PC-3 (cell line): ENCODE data around the gene TCHP. TPM values are rescaled to one million over a fixed set of nuclear protein-coding genes. Genes with fewer than 3 reads are reported as not detected.

ENCODE experiments used
- ATAC-seq: fragments of 200-7000 bp; cut with Tn5 transposase; 2 replicates; pipeline ENCODE4 v1.9.1; 2020; ENCODE audit warnings: mild to moderate bottlenecking, moderate library complexity
- BruUV-seq: library from RNA; stranded (reverse); fragments of 400-500 nt; replicated peaks from 2 replicates; lab custom pipeline; 2021; lab: Mats Ljungman, UMichigan
- CTCF ChIA-PET: fragments of 300-600 bp; sonication (Branson Sonifier 250); formaldehyde crosslinking; loops from one replicate; lab custom pipeline; 2022; ENCODE audit warnings: antibody characterized with exemption; lab: Charles Lee
- POLR2A ChIA-PET: fragments of 300-600 bp; sonication (Branson Sonifier 250); formaldehyde crosslinking; loops from one replicate; lab custom pipeline; 2022; ENCODE audit warnings: antibody characterized with exemption; ENCODE audit not compliant: unreplicated experiment; lab: Charles Lee
- DNase-seq: peaks from one replicate; pipeline ENCODE4 v3.0.0-alpha.2; 2015
- H2AFZ ChIP-seq: fragments of 300-600 bp; sonication (generic); 2 replicates; pipeline ENCODE4 v1.6.0; 2016; ENCODE audit warnings: antibody characterized with exemption, low read length
- H3F3A ChIP-seq: fragments of 300-600 bp; sonication (generic); one replicate; pipeline ENCODE4 v1.6.0; 2017; ENCODE audit warnings: antibody characterized with exemption, low read length, control low read depth, mild to moderate bottlenecking; ENCODE audit not compliant: unreplicated experiment
- H3K27ac ChIP-seq: fragments of 300-600 bp; sonication (generic); 2 replicates; pipeline ENCODE4 v1.5.1; 2016; ENCODE audit warnings: mild to moderate bottlenecking, low read length
- H3K27me3 ChIP-seq: fragments of 300-600 bp; sonication (generic); 2 replicates; pipeline ENCODE4 v1.6.1; 2016; ENCODE audit warnings: low read length, mixed read lengths
- H3K36me3 ChIP-seq: fragments of 300-600 bp; sonication (generic); 2 replicates; pipeline ENCODE4 v1.6.1; 2016; ENCODE audit warnings: low read depth, mixed run types, low read length, mixed read lengths
- H3K4me1 ChIP-seq: fragments of 300-600 bp; sonication (generic); 2 replicates; pipeline ENCODE4 v1.5.1; 2016; ENCODE audit warnings: low read length; ENCODE audit not compliant: insufficient read depth
- H3K4me2 ChIP-seq: fragments of 300-600 bp; sonication (generic); 2 replicates; pipeline ENCODE4 v1.6.0; 2016; ENCODE audit warnings: low read length
- H3K4me3 ChIP-seq: fragments of 300-600 bp; sonication (generic); 2 replicates; pipeline ENCODE4 v1.5.1; 2016; ENCODE audit warnings: mild to moderate bottlenecking, low read length, mixed read lengths
- H3K79me2 ChIP-seq: fragments of 300-600 bp; sonication (generic); 2 replicates; pipeline ENCODE4 v1.6.1; 2017; ENCODE audit warnings: low read length, mixed read lengths
- H3K9ac ChIP-seq: fragments of 300-600 bp; sonication (generic); 2 replicates; pipeline ENCODE4 v1.6.0; 2016; ENCODE audit warnings: mild to moderate bottlenecking, low read length
- H3K9me2 ChIP-seq: fragments of 300-600 bp; sonication (generic); replicated peaks from 2 replicates; pipeline ENCODE4 v1.6.1; 2016; ENCODE audit warnings: mixed run types, low read length, mixed read lengths
- H3K9me3 ChIP-seq: fragments of 300-600 bp; sonication (generic); 2 replicates; pipeline ENCODE4 v1.6.1; 2016; ENCODE audit warnings: low read length, mixed read lengths
- H4K20me1 ChIP-seq: fragments of 300-600 bp; sonication (generic); 2 replicates; pipeline ENCODE4 v1.6.1; 2016; ENCODE audit warnings: low read length, mixed read lengths
- EZH2 ChIP-seq: fragments of 300-600 bp; sonication (generic); IDR thresholded peaks from one replicate; pipeline ENCODE4 v1.6.1; 2017; ENCODE audit warnings: antibody characterized with exemption, mild to moderate bottlenecking, low read length; ENCODE audit not compliant: unreplicated experiment
- EZH2phosphoT487 ChIP-seq: fragments of 300-600 bp; sonication (generic); IDR thresholded peaks from 2 replicates; pipeline ENCODE4 v1.6.1; 2018; ENCODE audit warnings: mild to moderate bottlenecking, antibody characterized with exemption, low read length, borderline replicate concordance
- intact Hi-C: fragments of 100-400 bp; cut with micrococcal nuclease; formaldehyde crosslinking; loops from 2 replicates; pipeline ENCODE4 v1.9.0; 2023
- total RNA-seq: library from RNA; depleted of rRNA; stranded (reverse); fragments of >200 nt; gene quantifications from 2 replicates; pipeline ENCODE4 v1.2.3, GENCODE V29; 2014
- TF ChIP-seq, protein P1 (sequence below): fragments of 300-600 bp; sonication (generic); conservative IDR thresholded peaks from 2 replicates; pipeline ENCODE4 v1.5.1; 2017; ENCODE audit warnings: antibody characterized with exemption, low read depth, mild to moderate bottlenecking, low read length

Gene TCHP
- total RNA-seq, 1 experiment from 2014 or later = 21.6 TPM

DNA sequence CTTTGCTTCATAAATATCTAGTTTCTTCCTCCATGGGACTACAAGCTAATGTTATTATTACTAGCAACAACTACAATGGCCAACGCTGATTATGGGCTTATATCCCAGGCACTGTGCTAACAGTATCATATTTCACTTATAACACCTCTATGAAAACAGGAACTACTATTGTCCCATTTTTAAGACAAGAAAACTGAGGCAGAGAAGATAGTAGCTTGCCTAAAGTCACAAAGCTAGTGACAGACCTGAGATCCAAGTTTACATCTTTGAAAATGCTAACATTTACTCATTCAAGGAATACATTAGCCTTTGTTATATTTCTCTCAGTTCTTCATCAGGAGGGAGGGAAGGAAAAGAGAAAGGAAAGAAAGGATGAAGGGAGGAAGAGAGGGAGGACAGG is 63.3 kb downstream of the TCHP start:
- Histone ChIP-seq H3K27me3 (no peaks in the 10 kb centered on the region), H3K9me2 (no peaks in the 10 kb centered on the region), H3K4me2 (no peak overlapping the region), H3K36me3 (peaks cover 15% of the 10 kb centered on the region; the same call in 1 of the 2 replicates), H3K27ac (no peak overlapping the region), H3K9ac (no peak overlapping the region), H4K20me1 (no peaks in the 10 kb centered on the region), H3K79me2 (no peaks in the 10 kb centered on the region), H2AFZ (no peak overlapping the region), H3F3A (no peaks in the 10 kb centered on the region), H3K4me3 (no peak overlapping the region), H3K4me1 (peaks cover 12% of the 10 kb centered on the region), H3K9me3 (no peaks in the 10 kb centered on the region)
- ATAC-seq (no peak), DNase-seq (no peak)
- TF ChIP-seq, protein P1, sequence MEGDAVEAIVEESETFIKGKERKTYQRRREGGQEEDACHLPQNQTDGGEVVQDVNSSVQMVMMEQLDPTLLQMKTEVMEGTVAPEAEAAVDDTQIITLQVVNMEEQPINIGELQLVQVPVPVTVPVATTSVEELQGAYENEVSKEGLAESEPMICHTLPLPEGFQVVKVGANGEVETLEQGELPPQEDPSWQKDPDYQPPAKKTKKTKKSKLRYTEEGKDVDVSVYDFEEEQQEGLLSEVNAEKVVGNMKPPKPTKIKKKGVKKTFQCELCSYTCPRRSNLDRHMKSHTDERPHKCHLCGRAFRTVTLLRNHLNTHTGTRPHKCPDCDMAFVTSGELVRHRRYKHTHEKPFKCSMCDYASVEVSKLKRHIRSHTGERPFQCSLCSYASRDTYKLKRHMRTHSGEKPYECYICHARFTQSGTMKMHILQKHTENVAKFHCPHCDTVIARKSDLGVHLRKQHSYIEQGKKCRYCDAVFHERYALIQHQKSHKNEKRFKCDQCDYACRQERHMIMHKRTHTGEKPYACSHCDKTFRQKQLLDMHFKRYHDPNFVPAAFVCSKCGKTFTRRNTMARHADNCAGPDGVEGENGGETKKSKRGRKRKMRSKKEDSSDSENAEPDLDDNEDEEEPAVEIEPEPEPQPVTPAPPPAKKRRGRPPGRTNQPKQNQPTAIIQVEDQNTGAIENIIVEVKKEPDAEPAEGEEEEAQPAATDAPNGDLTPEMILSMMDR = no peak
- TF ChIP-seq EZH2phosphoT487 = no peak
- TF ChIP-seq EZH2 = no peak
- intact Hi-C loops = no loop called here
- POLR2A ChIA-PET = interaction anchor here (0.6 kb wide), 1 partner anchor 727 kb away, joined by 4 read pairs; no protein-coding TSS in a partner anchor
- no TSS peak for BruUV-seq
- CTCF ChIA-PET = no interaction called here

DNA sequence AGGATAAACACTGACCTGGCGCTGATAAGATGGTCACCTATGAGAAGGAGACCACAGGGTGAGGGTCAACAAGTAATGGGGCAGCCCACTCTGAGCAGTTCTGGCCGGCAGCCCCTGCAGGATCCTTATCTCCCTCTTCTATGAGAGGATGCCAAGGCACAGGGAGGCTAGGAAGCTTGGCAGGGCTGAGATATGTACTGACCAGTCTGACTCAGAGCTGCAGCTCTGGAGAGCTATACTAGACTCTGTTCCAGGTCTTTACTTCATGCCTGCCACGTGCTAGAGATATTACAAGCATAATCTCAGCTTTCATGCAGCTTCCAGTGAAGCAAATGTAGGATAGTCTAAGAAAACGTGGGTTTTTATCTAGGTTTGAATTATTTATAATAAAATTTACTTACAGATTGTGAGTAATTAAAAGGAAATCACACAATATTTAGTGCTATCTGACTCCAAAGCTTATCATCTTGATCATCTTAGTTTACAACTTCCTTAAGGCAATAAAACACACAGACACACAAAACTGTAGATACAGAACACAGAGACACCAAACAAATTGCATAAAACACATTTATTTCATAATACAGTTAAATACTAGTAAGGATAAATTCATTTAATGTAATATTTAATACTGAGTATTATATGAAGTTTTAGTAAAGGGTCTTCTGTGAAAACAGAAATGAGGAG is 63.8 kb downstream of the TCHP start:
- no peak overlapping the region for H3K27ac ChIP-seq
- ATAC-seq (peak; percentile 58), DNase-seq (no peak)
- TF ChIP-seq EZH2 (no peak), EZH2phosphoT487 (no peak)
- TF ChIP-seq, protein P1 = no peak
- BruUV-seq = no TSS peak
- CTCF ChIA-PET = no interaction called here
- no peaks in the 10 kb centered on the region for H3F3A ChIP-seq
- POLR2A ChIA-PET = interaction anchor here (0.6 kb wide), 1 partner anchor 726 kb away, joined by 4 read pairs; no protein-coding TSS in a partner anchor
- no peaks in the 10 kb centered on the region for H3K27me3 ChIP-seq
- H3K4me3 ChIP-seq = no peak overlapping the region
- peaks cover 12% of the 10 kb centered on the region for H3K4me1 ChIP-seq
- no peaks in the 10 kb centered on the region for H3K79me2 ChIP-seq
- no peaks in the 10 kb centered on the region for H4K20me1 ChIP-seq
- no peak overlapping the region for H3K9ac ChIP-seq
- H3K9me3 ChIP-seq = no peaks in the 10 kb centered on the region
- H2AFZ ChIP-seq = no peak overlapping the region
- H3K36me3 ChIP-seq = peaks cover 15% of the 10 kb centered on the region; the same call in 1 of the 2 replicates
- H3K4me2 ChIP-seq = no peak overlapping the region
- no peaks in the 10 kb centered on the region for H3K9me2 ChIP-seq
- intact Hi-C loops = no loop called here

DNA sequence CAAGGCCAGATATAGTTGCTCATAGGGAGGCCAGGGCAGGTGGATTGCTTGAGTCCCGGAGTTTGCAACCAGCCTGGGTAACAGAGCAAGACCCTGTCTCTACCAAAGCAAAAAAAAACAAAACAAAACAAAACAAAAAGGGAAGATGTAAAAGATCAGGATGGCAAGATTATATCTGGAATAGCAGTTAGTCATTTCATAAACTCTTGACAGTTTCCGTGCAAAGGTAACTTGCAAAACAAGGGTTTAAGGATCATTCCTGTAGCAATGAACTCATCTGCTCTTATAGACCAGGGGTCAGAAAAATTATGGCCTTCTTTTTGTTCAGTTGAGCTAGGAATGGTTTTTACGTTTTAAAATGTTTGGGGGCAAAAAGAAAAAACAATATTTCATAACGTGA is 66.5 kb downstream of the TCHP start:
- H3K9me2 ChIP-seq = no peaks in the 10 kb centered on the region
- BruUV-seq = no TSS peak
- CTCF ChIA-PET = no interaction called here
- H4K20me1 ChIP-seq = no peaks in the 10 kb centered on the region
- no peaks in the 10 kb centered on the region for H3K79me2 ChIP-seq
- H3F3A ChIP-seq = no peaks in the 10 kb centered on the region
- no peak overlapping the region for H3K27ac ChIP-seq
- ATAC-seq = no peak
- H3K4me1 ChIP-seq = peaks cover 12% of the 10 kb centered on the region
- DNase-seq = no peak
- H3K9ac ChIP-seq = no peak overlapping the region
- no peak overlapping the region for H3K4me3 ChIP-seq
- H3K9me3 ChIP-seq = no peaks in the 10 kb centered on the region
- TF ChIP-seq, protein P1 = no peak
- no peak for TF ChIP-seq EZH2
- no peak for TF ChIP-seq EZH2phosphoT487
- H3K4me2 ChIP-seq = no peak overlapping the region
- H3K27me3 ChIP-seq = no peaks in the 10 kb centered on the region
- POLR2A ChIA-PET = no interaction called here
- intact Hi-C loops = no loop called here
- peaks cover 13% of the 10 kb centered on the region; the same call in 1 of the 2 replicates for H3K36me3 ChIP-seq
- H2AFZ ChIP-seq = no peak overlapping the region
